ENCODE data around the gene FKBP15. TPM values are rescaled to one million over a fixed set of nuclear protein-coding genes. Genes with fewer than 3 reads are reported as not detected.
"Not testable (repeated sequence)": the region's sequence is repeated elsewhere in the genome, so short reads cannot be mapped to it uniquely, and the experiment has no call there.

The FKBP15 gene
- total RNA-seq, 1 donor from 2014 or later: 18.2 TPM

DNA sequence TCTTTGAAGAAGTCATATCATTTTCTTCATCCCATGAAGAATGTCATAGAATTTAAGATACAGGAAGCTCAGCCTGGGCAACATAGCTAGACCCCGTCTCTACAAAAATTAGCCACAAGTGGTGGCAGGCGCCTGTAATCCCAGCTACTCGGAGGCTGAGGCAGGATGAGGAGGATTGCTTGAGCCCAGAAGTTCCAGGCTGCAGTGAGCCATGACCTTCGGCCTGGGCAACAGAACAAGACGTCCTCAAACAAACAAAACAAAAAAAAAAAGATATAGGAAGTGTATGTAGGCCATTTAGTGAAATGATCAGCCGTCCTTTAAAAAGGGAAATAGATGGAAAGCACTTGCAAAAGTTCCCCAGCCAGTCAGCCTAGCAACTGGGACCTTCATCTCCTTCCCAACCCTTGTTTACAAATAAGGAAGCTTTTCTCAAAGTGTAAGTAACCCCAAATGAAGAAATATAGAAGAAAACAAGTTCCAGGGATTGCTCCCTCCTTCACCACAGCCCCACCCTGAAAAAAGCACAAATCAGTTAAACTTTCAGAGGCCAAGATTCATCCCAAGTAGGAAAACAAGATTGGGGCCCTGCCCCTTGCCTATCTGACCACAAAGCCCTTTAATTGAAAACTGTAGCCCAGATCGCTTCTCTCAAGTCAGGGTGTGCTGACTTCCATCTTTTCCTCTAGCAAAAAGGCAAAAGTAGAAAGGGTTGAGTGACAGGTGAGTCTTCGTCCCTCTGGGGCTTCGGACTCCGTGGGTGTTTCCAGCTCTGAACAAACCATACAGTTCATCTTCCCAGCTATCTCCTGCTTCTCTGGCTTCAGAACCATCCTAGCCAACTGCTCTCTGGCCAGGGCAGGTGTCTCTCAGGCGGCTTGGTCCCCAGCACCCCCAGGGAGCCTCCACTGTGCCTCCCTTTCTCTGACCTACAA is 69.1 kb downstream of the FKBP15 start:
- Mint-ChIP-seq H3K36me3 (ENCODE audit: unreplicated experiment) (no peaks in the 10 kb centered on the region), H3K27me3 (ENCODE audit: unreplicated experiment) (peaks cover 3% of the 10 kb centered on the region), H3K4me1 (ENCODE audit: low read depth, unreplicated experiment) (peaks cover 6% of the 10 kb centered on the region), H3K4me3 (ENCODE audit: unreplicated experiment) (peak overlapping the region; percentile 77), H3K9me3 (ENCODE audit: unreplicated experiment) (peaks cover 2% of the 10 kb centered on the region), H3K27ac (ENCODE audit: unreplicated experiment) (peak overlapping the region; percentile 14)
- no peak for DNase-seq
- TF ChIP-seq, protein P1, sequence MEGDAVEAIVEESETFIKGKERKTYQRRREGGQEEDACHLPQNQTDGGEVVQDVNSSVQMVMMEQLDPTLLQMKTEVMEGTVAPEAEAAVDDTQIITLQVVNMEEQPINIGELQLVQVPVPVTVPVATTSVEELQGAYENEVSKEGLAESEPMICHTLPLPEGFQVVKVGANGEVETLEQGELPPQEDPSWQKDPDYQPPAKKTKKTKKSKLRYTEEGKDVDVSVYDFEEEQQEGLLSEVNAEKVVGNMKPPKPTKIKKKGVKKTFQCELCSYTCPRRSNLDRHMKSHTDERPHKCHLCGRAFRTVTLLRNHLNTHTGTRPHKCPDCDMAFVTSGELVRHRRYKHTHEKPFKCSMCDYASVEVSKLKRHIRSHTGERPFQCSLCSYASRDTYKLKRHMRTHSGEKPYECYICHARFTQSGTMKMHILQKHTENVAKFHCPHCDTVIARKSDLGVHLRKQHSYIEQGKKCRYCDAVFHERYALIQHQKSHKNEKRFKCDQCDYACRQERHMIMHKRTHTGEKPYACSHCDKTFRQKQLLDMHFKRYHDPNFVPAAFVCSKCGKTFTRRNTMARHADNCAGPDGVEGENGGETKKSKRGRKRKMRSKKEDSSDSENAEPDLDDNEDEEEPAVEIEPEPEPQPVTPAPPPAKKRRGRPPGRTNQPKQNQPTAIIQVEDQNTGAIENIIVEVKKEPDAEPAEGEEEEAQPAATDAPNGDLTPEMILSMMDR (IDR thresholded peaks at IDR 0.05; ENCODE audit: partially characterized antibody, unreplicated experiment): no peak

DNA sequence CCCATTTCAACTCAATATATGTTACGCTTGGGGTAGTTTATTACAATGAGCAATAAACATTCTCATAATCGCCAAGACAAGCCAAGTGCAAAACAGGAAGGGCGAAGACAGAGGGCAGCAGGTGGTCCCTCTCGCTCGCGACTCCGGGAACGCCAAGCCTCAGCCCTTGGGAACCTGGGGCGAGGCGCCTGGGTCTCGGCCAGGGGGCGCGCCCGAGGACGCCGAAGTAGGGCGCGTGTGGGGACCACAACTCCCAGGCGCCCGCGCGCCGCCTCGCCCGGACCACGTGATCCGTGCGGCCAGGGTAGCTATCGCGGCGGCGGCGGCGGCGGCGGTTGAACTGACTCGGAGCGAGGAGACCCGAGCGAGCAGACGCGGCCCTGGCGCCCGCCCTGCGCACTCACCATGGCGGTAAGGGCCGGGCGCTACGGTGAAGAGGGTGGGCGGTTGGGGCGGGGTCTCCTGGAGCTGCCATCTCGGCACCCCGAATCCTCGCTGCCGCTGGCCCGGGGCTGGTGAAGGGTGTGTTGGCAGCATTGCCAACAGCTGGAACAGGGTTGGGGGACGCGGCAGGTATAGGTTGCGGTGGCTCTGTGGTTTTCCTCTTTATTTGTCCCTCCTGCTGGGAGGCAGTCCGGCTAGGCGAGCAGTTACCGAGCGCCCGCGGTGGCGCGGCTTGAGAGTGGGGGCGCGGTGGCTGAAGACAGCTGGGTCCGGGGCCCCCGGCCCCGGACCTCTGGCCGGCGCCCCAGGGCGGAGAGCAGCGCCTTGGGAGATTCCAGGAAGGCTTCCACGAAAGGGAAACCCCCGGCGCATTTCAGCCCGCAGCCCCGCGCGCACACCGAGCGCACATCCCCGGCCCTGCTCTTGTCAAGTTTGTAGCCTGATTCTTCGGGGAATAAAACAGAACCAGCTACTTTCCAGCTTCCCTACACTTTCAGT is 70.1 kb downstream of the FKBP15 start, which contains the start of gene SLC31A2:
SLC31A2 (plus strand) TSS at position 338 of the 942 bp plus-strand sequence; CDS start at position 406, 68 bp downstream.
- H3K36me3 Mint-ChIP-seq (ENCODE audit: unreplicated experiment): no peaks in the 10 kb centered on the region
- DNase-seq: peak; percentile 95
- H3K9me3 Mint-ChIP-seq (ENCODE audit: unreplicated experiment): peaks cover 2% of the 10 kb centered on the region
- TF ChIP-seq, protein P1 (IDR thresholded peaks at IDR 0.05; ENCODE audit: partially characterized antibody, unreplicated experiment): peak; percentile 27
- H3K4me1 Mint-ChIP-seq (ENCODE audit: low read depth, unreplicated experiment): peaks cover 6% of the 10 kb centered on the region
- H3K27ac Mint-ChIP-seq (ENCODE audit: unreplicated experiment): no peak within 1 kb of the TSS
- H3K4me3 Mint-ChIP-seq (ENCODE audit: unreplicated experiment): peak within 1 kb of the TSS; percentile 85
- H3K27me3 Mint-ChIP-seq (ENCODE audit: unreplicated experiment): peaks cover 3% of the 10 kb centered on the region

DNA sequence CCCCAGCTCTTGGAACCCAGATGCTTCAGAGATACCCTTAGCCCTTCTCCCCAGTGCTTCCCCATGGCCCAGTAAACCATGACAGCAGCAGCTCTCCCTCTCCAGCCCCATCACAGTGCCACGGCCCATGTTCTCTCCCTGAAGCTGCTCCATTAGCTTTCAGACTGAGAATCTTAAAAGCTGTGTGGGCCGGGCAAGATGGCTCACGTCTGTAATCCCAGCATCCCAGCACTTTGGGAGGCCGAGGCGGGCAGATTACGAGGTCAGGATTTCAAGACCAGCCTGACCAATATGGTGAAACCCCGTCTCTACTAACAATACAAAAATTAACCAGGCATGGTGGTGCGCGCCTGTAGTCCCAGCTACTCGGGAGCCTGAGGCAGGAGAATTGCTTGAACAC is 71.5 kb downstream of the FKBP15 start:
- not testable (repeated sequence) for H3K4me3 Mint-ChIP-seq (ENCODE audit: unreplicated experiment)

DNA sequence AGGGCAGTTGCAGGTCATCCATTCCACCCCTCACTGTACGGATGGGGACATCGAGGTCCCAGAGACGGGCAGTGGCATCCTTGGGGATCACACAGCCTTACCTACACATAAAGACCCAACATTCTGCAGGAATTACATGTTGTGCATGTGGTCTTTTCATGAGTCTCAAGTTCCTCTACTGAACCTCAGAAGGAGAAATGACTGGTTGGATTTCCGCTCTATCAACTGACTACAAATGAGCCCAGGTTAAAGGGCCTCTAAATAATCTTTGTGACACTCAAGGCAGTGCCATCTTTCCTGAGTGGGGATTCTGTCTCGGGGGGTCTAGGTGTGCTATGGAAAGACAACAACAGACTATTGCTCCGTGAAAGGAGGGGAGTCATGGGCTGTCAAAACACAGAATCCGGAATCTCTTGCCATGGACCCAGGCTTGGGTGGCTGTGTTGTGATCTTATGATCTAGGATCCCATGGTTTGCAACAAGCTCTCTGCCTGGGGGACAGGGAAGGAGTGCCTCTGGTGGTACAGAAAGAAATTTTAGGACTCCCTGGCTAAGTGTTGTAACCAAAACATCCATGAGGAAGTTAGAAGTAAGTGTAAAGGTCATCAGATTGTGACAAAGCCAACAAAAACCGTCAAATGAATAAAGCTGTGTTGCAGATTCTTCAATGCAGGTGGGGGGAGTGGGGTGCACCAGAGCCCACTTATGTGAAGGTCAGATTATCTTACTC is 72.1 kb downstream of the FKBP15 start:
- H3K27ac Mint-ChIP-seq (ENCODE audit: unreplicated experiment): no peak overlapping the region
- H3K4me1 Mint-ChIP-seq (ENCODE audit: low read depth, unreplicated experiment): peaks cover 9% of the 10 kb centered on the region
- peaks cover 5% of the 10 kb centered on the region for H3K36me3 Mint-ChIP-seq (ENCODE audit: unreplicated experiment)
- TF ChIP-seq, protein P1 (IDR thresholded peaks at IDR 0.05; ENCODE audit: partially characterized antibody, unreplicated experiment): no peak
- peaks cover 2% of the 10 kb centered on the region for H3K9me3 Mint-ChIP-seq (ENCODE audit: unreplicated experiment)
- peaks cover 3% of the 10 kb centered on the region for H3K27me3 Mint-ChIP-seq (ENCODE audit: unreplicated experiment)
- no peak overlapping the region for H3K4me3 Mint-ChIP-seq (ENCODE audit: unreplicated experiment)
- DNase-seq: no peak

More for the DNA sequence above, 71.5 kb downstream of the FKBP15 start:
- H3K27me3 Mint-ChIP-seq (ENCODE audit: unreplicated experiment); H3K9me3 Mint-ChIP-seq (ENCODE audit: unreplicated experiment); DNase-seq; H3K27ac Mint-ChIP-seq (ENCODE audit: unreplicated experiment); H3K36me3 Mint-ChIP-seq (ENCODE audit: unreplicated experiment); H3K4me1 Mint-ChIP-seq (ENCODE audit: low read depth, unreplicated experiment): not testable (repeated sequence)

DNA sequence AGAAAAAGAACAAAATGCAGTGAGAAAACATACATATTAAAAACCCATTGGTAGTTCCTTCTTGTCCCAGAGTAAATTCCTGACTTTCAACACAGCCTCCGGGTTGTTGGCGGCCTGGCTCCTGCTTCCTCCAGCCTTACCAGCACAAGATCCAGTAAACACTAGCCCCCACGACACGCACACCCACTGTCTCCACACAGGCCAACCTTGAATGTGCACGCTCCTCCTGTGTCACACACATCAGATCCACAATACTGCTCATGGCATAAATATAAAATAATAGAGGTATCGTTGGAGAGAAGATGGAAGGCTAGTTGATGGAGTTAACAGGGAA is 72.7 kb downstream of the FKBP15 start:
- TF ChIP-seq, protein P1 (IDR thresholded peaks at IDR 0.05; ENCODE audit: partially characterized antibody, unreplicated experiment): no peak
- H3K4me1 Mint-ChIP-seq (ENCODE audit: low read depth, unreplicated experiment): peaks cover 9% of the 10 kb centered on the region
- H3K27ac Mint-ChIP-seq (ENCODE audit: unreplicated experiment): no peak overlapping the region
- peaks cover 2% of the 10 kb centered on the region for H3K9me3 Mint-ChIP-seq (ENCODE audit: unreplicated experiment)
- H3K36me3 Mint-ChIP-seq (ENCODE audit: unreplicated experiment): peaks cover 5% of the 10 kb centered on the region
- DNase-seq: no peak
- H3K4me3 Mint-ChIP-seq (ENCODE audit: unreplicated experiment): no peak overlapping the region
- peaks cover 3% of the 10 kb centered on the region for H3K27me3 Mint-ChIP-seq (ENCODE audit: unreplicated experiment)
